Gastroesophageal sphincter (tissue), 3 donors: ENCODE results near the gene FUT2.

Experiments
- CTCF ChIP-seq, 4 experiments: fragments of 200-600 bp in 2 of 4; fragments of 450-650 bp in 2 of 4; sonication (generic) in 1 of 4; IDR thresholded peaks; one replicate each; pipeline ENCODE4 v1.5.1; 2017 to 2019; ENCODE audit warnings: antibody characterized with exemption in 4 of 4, mild to moderate bottlenecking in 2 of 4, moderate library complexity in 2 of 4
- EP300 ChIP-seq: sonication (generic); formaldehyde crosslinking; IDR thresholded peaks from one replicate; pipeline ENCODE4 v1.6.1; 2017; ENCODE audit warnings: antibody characterized with exemption, mild to moderate bottlenecking
- POLR2A ChIP-seq, 2 donors: fragments of 450-650 bp; IDR thresholded peaks; one replicate each; pipeline ENCODE4 v1.6.1; 2017; ENCODE audit warnings: antibody characterized with exemption in 2 of 2, mild to moderate bottlenecking in 2 of 2, moderate library complexity in 1 of 2

GRCh38 chr19:48648134-48648533 is 47.6 kb upstream of the FUT2 start:
- no peak for TF ChIP-seq EP300
- no peak for TF ChIP-seq CTCF (IDR thresholded peaks at IDR 0.05)
- no peak for TF ChIP-seq POLR2A (IDR thresholded peaks at IDR 0.05)
